ENCODE results near the gene PTPN18.

PTPN18 gene

GRCh38 chr2:130342020-130342532, 13.8 kb upstream of the PTPN18 start:
- H3K79me2 ChIP-seq (ENCODE audit: low read length) = peaks cover 28% of the 10 kb centered on the region
- peak overlapping the region; percentile 92 for H3K4me3 ChIP-seq (ENCODE audit: low read length)
- no peaks in the 10 kb centered on the region; the same call in 1 of the 2 replicates for H4K20me1 ChIP-seq (ENCODE audit: insufficient read depth, low read length)
- H3K27ac ChIP-seq (ENCODE audit: low read length) = peak overlapping the region; percentile 83
- H3K36me3 ChIP-seq (replicated peaks; ENCODE audit: low read depth, low read length) = peaks cover 36% of the 10 kb centered on the region
- H3K27me3 ChIP-seq (ENCODE audit: low read depth, low read length) = no peaks in the 10 kb centered on the region
- H3K4me2 ChIP-seq (ENCODE audit: low read length) = peak overlapping the region; percentile 84
- TF ChIP-seq EZH2phosphoT487 (IDR thresholded peaks at IDR 0.05; ENCODE audit: low read depth) (no peak), CTCF (IDR thresholded peaks at IDR 0.05; ENCODE audit: low read depth, low read length) (no peak)
- H3K9ac ChIP-seq (ENCODE audit: low read length) = peak overlapping the region; percentile 90
- H3K9me3 ChIP-seq (ENCODE audit: insufficient read depth, low read length) = peaks cover 3% of the 10 kb centered on the region; the same call in 1 of the 2 replicates
- H2AFZ ChIP-seq (ENCODE audit: low read depth, low read length) = peak overlapping the region; percentile 94
- H3K4me1 ChIP-seq (ENCODE audit: low read length) = peaks cover 9% of the 10 kb centered on the region

- no peaks in the 10 kb centered on the region for H3K27me3 ChIP-seq (ENCODE audit: low read depth, low read length)
- peak within 1 kb of the TSS; percentile 83 for H3K27ac ChIP-seq (ENCODE audit: low read length)
- H3K79me2 ChIP-seq (ENCODE audit: low read length) = peaks cover 28% of the 10 kb centered on the region
- peaks cover 9% of the 10 kb centered on the region for H3K4me1 ChIP-seq (ENCODE audit: low read length)
- H3K4me2 ChIP-seq (ENCODE audit: low read length) = peak within 1 kb of the TSS; percentile 84
- peaks cover 3% of the 10 kb centered on the region; the same call in 1 of the 2 replicates for H3K9me3 ChIP-seq (ENCODE audit: insufficient read depth, low read length)
- peak within 1 kb of the TSS; percentile 90 for H3K9ac ChIP-seq (ENCODE audit: low read length)
- peak within 1 kb of the TSS; percentile 92 for H3K4me3 ChIP-seq (ENCODE audit: low read length)
- TF ChIP-seq CTCF (IDR thresholded peaks at IDR 0.05; ENCODE audit: low read depth, low read length) (peak; percentile 41), EZH2phosphoT487 (IDR thresholded peaks at IDR 0.05; ENCODE audit: low read depth) (no peak)
- peaks cover 42% of the 10 kb centered on the region for H3K36me3 ChIP-seq (replicated peaks; ENCODE audit: low read depth, low read length)
- no peaks in the 10 kb centered on the region; the same call in 1 of the 2 replicates for H4K20me1 ChIP-seq (ENCODE audit: insufficient read depth, low read length)
- H2AFZ ChIP-seq (ENCODE audit: low read depth, low read length) = peak within 1 kb of the TSS; percentile 94
Observed at GRCh38 chr2:130342533-130343275, 13.2 kb upstream of the PTPN18 start, which contains the start of gene IMP4. Gene IMP4, plus strand, starts transcription at chr2:130342897. Its CDS starts 36 bp downstream, at chr2:130342933.

GRCh38 chr2:130344578-130344977, 11.3 kb upstream of the PTPN18 start:
- peaks cover 9% of the 10 kb centered on the region for H3K4me1 ChIP-seq (ENCODE audit: low read length)
- no peaks in the 10 kb centered on the region; the same call in 1 of the 2 replicates for H4K20me1 ChIP-seq (ENCODE audit: insufficient read depth, low read length)
- H3K4me3 ChIP-seq (ENCODE audit: low read length) = peak overlapping the region; percentile 92
- peaks cover 3% of the 10 kb centered on the region; the same call in 1 of the 2 replicates for H3K9me3 ChIP-seq (ENCODE audit: insufficient read depth, low read length)
- TF ChIP-seq EZH2phosphoT487 (IDR thresholded peaks at IDR 0.05; ENCODE audit: low read depth) (no peak), CTCF (IDR thresholded peaks at IDR 0.05; ENCODE audit: low read depth, low read length) (no peak)
- peak overlapping the region; percentile 80 for H3K4me2 ChIP-seq (ENCODE audit: low read length)
- no peaks in the 10 kb centered on the region for H3K27me3 ChIP-seq (ENCODE audit: low read depth, low read length)
- peaks cover 49% of the 10 kb centered on the region for H3K36me3 ChIP-seq (replicated peaks; ENCODE audit: low read depth, low read length)
- peaks cover 28% of the 10 kb centered on the region for H3K79me2 ChIP-seq (ENCODE audit: low read length)
- no peak overlapping the region for H3K27ac ChIP-seq (ENCODE audit: low read length)
- H2AFZ ChIP-seq (ENCODE audit: low read depth, low read length) = no peak overlapping the region
- H3K9ac ChIP-seq (ENCODE audit: low read length) = no peak overlapping the region

- Histone ChIP-seq H3K4me2 (ENCODE audit: low read length) (no peak overlapping the region), H2AFZ (ENCODE audit: low read depth, low read length) (no peak overlapping the region), H3K36me3 (replicated peaks; ENCODE audit: low read depth, low read length) (peaks cover 50% of the 10 kb centered on the region), H3K4me3 (ENCODE audit: low read length) (no peak overlapping the region), H3K27ac (ENCODE audit: low read length) (no peak overlapping the region), H4K20me1 (ENCODE audit: insufficient read depth, low read length) (no peaks in the 10 kb centered on the region; the same call in 1 of the 2 replicates), H3K4me1 (ENCODE audit: low read length) (peaks cover 9% of the 10 kb centered on the region), H3K27me3 (ENCODE audit: low read depth, low read length) (no peaks in the 10 kb centered on the region), H3K9ac (ENCODE audit: low read length) (no peak overlapping the region), H3K9me3 (ENCODE audit: insufficient read depth, low read length) (peaks cover 3% of the 10 kb centered on the region; the same call in 1 of the 2 replicates), H3K79me2 (ENCODE audit: low read length) (peaks cover 28% of the 10 kb centered on the region)
- TF ChIP-seq EZH2phosphoT487 (IDR thresholded peaks at IDR 0.05; ENCODE audit: low read depth) (no peak), CTCF (IDR thresholded peaks at IDR 0.05; ENCODE audit: low read depth, low read length) (no peak)
Observed at GRCh38 chr2:130345091-130345490, 10.8 kb upstream of the PTPN18 start.
